H1 (cell line): Measurements from ENCODE around the gene CMPK2. TPM values are rescaled to one million over a fixed set of nuclear protein-coding genes. Genes with fewer than 3 reads are reported as not detected.

Experiments
- BACH1 ChIP-seq: IDR thresholded peaks from 2 replicates; pipeline ENCODE4 v1.6.1; 2012; ENCODE audit warnings: low read length, improper control_type of control experiment
- GABPA ChIP-seq: IDR thresholded peaks from 2 replicates; pipeline ENCODE4 v1.6.1; 2011; ENCODE audit warnings: mild to moderate bottlenecking, low read length, moderate library complexity, borderline replicate concordance; ENCODE audit not compliant: insufficient read depth
- MAFK ChIP-seq: IDR thresholded peaks from 2 replicates; pipeline ENCODE4 v1.6.1; 2012; ENCODE audit warnings: low read depth, mild to moderate bottlenecking, improper control_type of control experiment, low read length
- SIRT6 ChIP-seq: IDR thresholded peaks from one replicate; pipeline ENCODE4 v1.7.1; 2012; ENCODE audit warnings: low read length, inconsistent platforms
- polyA plus RNA-seq, 7 experiments: library from polyadenylated mRNA; depleted of rRNA in 3 of 7; stranded (reverse) in 5 of 7; unstranded in 2 of 7; fragments of >200 nt in 5 of 7; fragments of 200-250 nt in 2 of 7; gene quantifications; 1 replicate in 5 of 7; 2 replicates in 1 of 7; 4 replicates in 1 of 7; pipeline versions ENCODE4 v1.2.1 to v1.2.3, GENCODE V29; 2011 to 2013; ENCODE audit warnings: missing spikeins in 2 of 7, mixed read lengths in 2 of 7
- total RNA-seq: library from RNA; stranded (reverse); fragmentation: NEBNext Ultra II Directional; extraction: Animal tissue kit (Norgen Biotek cat#: 25700); gene quantifications from 2 replicates; pipeline ENCODE4 v1.2.1, GENCODE V29; 2021

Gene CMPK2
- total and polyA plus RNA-seq, 2 of the 8 experiments (the other 6 are each of a cell fraction or from before 2014, with no cell fraction given), result 0.28 to 0.53 TPM

GRCh38 chr2:6854416-6854815 is 11.3 kb downstream of the CMPK2 start (continued):
- TF ChIP-seq SIRT6, result no peak
- no peak for TF ChIP-seq GABPA
- no peak for TF ChIP-seq BACH1
- TF ChIP-seq MAFK, result no peak
